ENCODE results near the gene PIK3CD. TPM values are rescaled to one million over a fixed set of nuclear protein-coding genes. Genes with fewer than 3 reads are reported as not detected.

Gene PIK3CD
- total RNA-seq, 2 experiments from 2014 or later, result 211 to 214 TPM

DNA sequence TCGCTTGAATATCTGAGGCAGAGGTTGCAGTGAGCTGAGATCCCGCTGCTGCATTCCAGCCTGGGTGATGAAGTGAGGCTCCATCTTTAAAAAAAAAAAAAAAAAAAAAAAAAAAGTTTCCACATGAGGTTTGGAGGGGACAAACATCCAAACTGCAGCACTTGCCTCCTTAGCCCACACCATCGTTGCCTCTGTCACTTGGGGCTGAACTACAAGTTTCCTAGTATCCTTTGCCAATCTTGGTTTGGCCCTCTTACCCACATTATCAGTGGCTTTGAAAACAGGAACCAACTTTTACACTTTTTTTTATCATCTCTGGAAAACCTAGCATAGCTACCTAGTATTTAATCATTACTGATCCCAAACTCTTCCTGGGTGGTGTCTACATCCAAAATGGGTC is 113.0 kb downstream of the PIK3CD start:
- Mint-ChIP-seq H3K4me1 (peaks cover 4% of the 10 kb centered on the region), H3K9me3 (no peaks in the 10 kb centered on the region), H3K27ac (no peak overlapping the region), H3K36me3 (ENCODE audit: low read depth) (peaks cover 14% of the 10 kb centered on the region), H3K27me3 (no peaks in the 10 kb centered on the region), H3K4me3 (no peak overlapping the region)
- POLR2A ChIA-PET, result no interaction called here
- CTCF ChIA-PET, result interaction anchor here (0.6 to 1.2 kb wide), 3 partner anchors 18 to 104 kb away, joined by 3 to 4 read pairs (median 3); no protein-coding TSS in a partner anchor
- DNase-seq, result no peak

DNA sequence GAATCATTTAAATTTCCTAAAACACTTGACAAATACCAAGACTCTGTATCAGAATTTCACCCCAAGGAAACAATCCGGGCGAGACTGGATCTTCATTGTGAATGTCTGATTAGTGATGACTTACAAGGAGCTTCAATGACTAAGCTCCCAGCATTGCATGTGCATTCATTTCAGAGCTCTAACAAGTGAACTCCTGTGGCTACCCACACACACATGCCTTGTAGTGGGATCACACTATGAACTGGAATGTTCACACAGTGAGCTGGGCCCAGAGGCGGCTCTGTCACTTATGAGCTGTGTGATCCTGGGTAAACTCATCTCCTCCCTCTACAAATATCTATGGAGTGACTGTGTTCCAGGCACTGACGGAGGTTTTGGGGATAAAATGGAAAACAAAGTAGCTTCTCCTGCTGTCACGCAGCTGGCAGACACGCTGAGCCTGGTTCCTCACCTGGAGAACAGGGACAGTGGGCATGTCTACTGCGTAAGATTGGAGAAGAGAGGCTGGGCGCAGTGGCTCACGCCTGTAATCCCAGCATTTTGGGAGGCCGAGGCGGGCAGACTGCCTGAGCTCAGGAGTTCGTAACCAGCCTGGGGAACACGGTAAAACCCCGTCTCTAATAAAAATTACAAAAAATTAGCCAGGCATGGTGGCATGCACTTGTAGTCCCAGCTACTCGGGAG is 115.4 kb downstream of the PIK3CD start:
- Mint-ChIP-seq H3K36me3 (ENCODE audit: low read depth) (peaks cover 16% of the 10 kb centered on the region), H3K9me3 (no peaks in the 10 kb centered on the region), H3K27me3 (no peaks in the 10 kb centered on the region), H3K4me3 (no peak overlapping the region), H3K4me1 (peaks cover 4% of the 10 kb centered on the region), H3K27ac (no peak overlapping the region)
- POLR2A ChIA-PET, result no interaction called here
- CTCF ChIA-PET, result interaction anchor here (0.8 kb wide), 1 partner anchor 151 kb away, joined by 4 read pairs; no protein-coding TSS in a partner anchor
- DNase-seq, result no peak

DNA sequence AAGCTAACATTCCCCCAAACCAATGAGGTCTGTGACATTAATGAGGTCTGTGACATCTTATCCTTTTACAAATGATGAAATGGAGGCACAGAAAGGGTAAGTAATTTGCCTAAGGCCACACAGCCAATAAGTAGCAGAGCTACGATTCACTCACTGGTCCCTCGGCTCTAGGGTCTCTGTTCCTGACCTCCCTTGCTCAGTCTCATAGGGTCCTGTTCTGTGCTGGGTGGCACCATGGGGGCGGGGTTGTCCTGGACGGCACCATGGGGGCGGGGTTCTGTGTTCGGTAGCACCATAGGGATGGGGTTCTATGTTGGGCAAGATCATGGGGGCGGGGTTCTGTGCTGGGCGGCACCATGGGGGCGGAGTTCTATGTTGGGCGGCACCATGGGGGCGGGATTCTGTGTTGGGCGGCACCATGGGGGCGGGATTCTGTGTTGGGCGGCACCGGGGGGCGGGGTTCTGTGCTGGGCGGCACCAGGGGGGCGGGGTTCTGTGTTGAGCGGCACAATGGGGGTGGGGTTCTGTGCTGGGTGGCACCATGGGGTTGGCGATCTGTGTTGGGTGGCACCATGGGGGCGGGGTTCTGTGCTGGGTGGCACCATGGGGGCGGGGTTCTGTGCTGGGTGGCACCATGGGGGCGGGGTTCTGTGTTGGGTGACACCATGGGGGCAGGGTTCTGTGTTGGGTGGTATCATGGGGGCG is 116.6 kb downstream of the PIK3CD start:
- Mint-ChIP-seq H3K9me3 (no peaks in the 10 kb centered on the region), H3K27ac (no peak overlapping the region), H3K36me3 (ENCODE audit: low read depth) (peaks cover 23% of the 10 kb centered on the region), H3K4me1 (peaks cover 4% of the 10 kb centered on the region), H3K27me3 (no peaks in the 10 kb centered on the region), H3K4me3 (no peak overlapping the region)
- ChIA-PET CTCF (interaction anchor here (0.6 to 0.7 kb wide), 2 partner anchors 16 to 18 kb away, joined by 3 read pairs; no protein-coding TSS in a partner anchor), POLR2A (no interaction called here)
- DNase-seq, result peak; percentile 24

DNA sequence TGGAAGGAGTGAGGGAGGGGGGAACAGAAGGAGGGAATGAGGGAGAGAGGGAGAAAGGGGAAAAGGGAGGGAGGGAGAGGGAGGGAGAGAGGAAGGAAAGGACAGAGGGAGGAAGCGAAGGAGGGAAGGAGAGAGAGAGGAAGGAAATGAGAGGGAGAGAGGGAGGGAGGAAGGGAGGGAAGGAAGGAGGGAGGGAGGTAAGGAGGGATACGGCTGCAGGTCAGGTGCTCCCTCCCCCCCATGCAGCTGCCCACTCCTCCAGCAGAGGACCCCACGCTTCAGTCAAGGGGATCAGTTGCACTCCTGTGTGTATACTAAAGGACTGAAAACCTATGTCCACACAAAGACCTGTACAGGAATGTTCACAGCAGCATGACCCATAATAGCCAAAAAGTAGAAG is 117.5 kb downstream of the PIK3CD start:
- H3K27me3 Mint-ChIP-seq, result no peaks in the 10 kb centered on the region
- H3K4me1 Mint-ChIP-seq, result peaks cover 3% of the 10 kb centered on the region

DNA sequence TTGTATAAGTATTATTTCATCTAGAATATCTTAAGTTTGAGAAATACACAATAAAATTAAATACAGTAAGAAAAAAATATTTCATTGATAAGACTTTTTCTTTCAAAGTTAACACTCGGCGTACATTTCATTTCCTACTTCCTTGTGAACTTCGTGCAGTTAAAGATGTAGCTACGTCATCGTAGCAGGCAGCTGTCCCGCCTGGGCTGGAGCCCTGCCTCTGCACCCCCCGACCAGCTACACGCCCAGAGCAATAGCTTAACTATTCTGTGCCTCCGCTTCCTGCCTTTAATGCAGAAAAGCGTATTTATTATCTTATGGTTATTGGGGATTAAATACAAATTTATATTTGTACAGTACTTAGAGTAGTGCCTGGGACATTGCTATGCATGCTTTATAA is 118.8 kb downstream of the PIK3CD start:
- peaks cover 23% of the 10 kb centered on the region for H3K36me3 Mint-ChIP-seq (ENCODE audit: low read depth)
- CTCF ChIA-PET, result interaction anchor here (2.1 kb wide), 1 partner anchor 14 kb away, joined by 5 read pairs; no protein-coding TSS in a partner anchor
- no peak overlapping the region for H3K4me3 Mint-ChIP-seq
- no peaks in the 10 kb centered on the region for H3K9me3 Mint-ChIP-seq
- H3K27me3 Mint-ChIP-seq, result no peaks in the 10 kb centered on the region
- H3K27ac Mint-ChIP-seq, result no peak overlapping the region
- DNase-seq, result no peak
- POLR2A ChIA-PET, result no interaction called here
- peaks cover 6% of the 10 kb centered on the region for H3K4me1 Mint-ChIP-seq

More for the DNA sequence above, 117.5 kb downstream of the PIK3CD start:
- Mint-ChIP-seq H3K27ac (no peak overlapping the region), H3K4me3 (no peak overlapping the region), H3K9me3 (no peaks in the 10 kb centered on the region), H3K36me3 (ENCODE audit: low read depth) (peaks cover 23% of the 10 kb centered on the region)
- ChIA-PET POLR2A (no interaction called here), CTCF (no interaction called here)
- no peak for DNase-seq

DNA sequence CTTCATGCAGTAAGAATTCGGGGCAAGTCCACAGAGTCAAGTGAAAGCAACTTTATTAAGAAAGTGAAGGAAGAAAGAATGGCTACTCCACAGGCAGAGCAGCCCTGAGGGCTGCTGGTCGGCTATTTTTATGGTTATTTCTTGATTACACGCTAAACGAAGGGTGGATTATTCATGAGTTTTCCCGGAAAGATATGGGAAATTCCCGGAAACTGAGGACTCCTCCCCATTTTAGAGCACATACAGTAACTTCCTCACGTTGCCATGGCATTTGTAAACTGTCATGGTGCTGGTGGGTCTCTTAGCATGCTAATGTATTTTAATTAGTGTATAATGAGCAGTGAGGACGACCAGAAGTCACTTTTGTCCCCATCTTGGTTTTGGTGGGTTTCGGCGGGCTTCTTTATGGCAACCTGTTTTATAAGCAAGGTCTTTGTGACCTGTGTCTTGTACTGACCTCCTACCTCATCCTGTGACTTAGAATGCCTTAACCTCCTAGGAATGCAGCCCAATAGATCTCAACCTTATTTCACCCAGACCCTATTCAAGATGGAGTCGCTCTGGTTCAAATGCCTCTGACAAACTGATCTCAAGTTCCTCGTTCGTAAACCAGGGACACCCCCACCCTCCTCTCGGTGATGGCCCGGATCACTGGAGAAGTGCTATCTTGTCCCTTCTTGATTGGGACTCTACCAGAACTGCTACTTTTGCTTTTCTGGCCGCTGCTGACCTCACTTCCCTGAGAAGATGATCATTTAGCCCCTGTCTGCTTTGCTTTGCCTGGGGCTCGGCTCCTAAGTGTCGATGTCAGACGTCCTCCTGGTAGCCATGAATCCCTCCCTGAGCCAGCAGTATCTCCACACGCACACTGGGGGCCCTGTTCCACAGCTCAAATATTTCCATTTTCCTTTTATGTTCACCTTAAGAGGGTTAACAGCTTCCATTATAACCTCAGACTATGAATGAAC is 123.5 kb downstream of the PIK3CD start:
- POLR2A ChIA-PET, result no interaction called here
- CTCF ChIA-PET, result interaction anchor here (2.7 kb wide), 1 partner anchor 10 kb away, joined by 10 read pairs; no protein-coding TSS in a partner anchor
- H3K27me3 Mint-ChIP-seq, result no peaks in the 10 kb centered on the region
- no peak overlapping the region for H3K4me3 Mint-ChIP-seq
- no peaks in the 10 kb centered on the region for H3K9me3 Mint-ChIP-seq
- H3K4me1 Mint-ChIP-seq, result peaks cover 6% of the 10 kb centered on the region
- no peak overlapping the region for H3K27ac Mint-ChIP-seq
- H3K36me3 Mint-ChIP-seq (ENCODE audit: low read depth), result peaks cover 18% of the 10 kb centered on the region
- no peak for DNase-seq

DNA sequence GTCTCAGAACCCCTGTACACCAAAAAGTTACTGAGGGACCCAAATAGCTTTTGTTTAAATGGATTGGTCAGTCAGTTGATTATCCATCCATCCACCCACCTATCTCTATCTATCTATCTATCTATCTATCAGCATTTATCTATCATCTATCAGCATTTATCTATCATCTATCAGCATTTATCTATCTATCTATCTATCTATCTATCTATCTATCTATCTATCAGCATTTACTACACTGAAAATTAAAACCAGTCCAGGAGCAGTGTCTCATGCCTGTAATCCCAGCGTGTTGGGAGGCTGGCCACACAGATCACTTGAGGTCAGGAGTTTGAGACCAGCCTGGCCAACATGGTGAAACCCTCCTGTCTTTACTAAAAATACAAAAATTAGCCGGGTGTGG is 125.2 kb downstream of the PIK3CD start:
- ChIA-PET CTCF (no interaction called here), POLR2A (no interaction called here)
- Mint-ChIP-seq H3K27ac (no peak overlapping the region), H3K4me3 (no peak overlapping the region), H3K4me1 (peaks cover 13% of the 10 kb centered on the region), H3K9me3 (no peaks in the 10 kb centered on the region), H3K36me3 (ENCODE audit: low read depth) (peaks cover 16% of the 10 kb centered on the region), H3K27me3 (no peaks in the 10 kb centered on the region)
- no peak for DNase-seq

Other genes with a start within 250 kb of the PIK3CD start
- gene SLC25A33, start 112.3 kb upstream of the PIK3CD start, total RNA-seq, result 1 to 10 TPM; 2.6 to 3.0 TPM
- gene TMEM201, start 62.8 kb upstream of the PIK3CD start, total RNA-seq, result 10 to 100 TPM; 12.4 to 13.4 TPM
- 100 to 1,000 TPM in 1 of 2 experiments, 10 to 100 TPM in 1; 96.9 to 102 TPM for gene CLSTN1, start 172.2 kb downstream of the PIK3CD start, total RNA-seq

All from activated CD4-positive, alpha-beta memory T cell treated with anti-CD3 and anti-CD28 coated beads, Interleukin-2, amount 10 ng/mL, durations not matched to agents 7 days and 5 days (primary cell).